IPS-18c (cell line): ENCODE data around the gene LCA5L.
"Not testable (repeated sequence)": the region's sequence is repeated elsewhere in the genome, so short reads cannot be mapped to it uniquely, and the experiment has no call there.

ENCODE experiments used
- H3K4me3 ChIP-seq: 2 replicates; pipeline ENCODE4 v1.7.0; 2013; ENCODE audit warnings: low read depth, mild to moderate bottlenecking, low read length, moderate library complexity; ENCODE audit not compliant: insufficient read depth
- H3K9me3 ChIP-seq: one replicate; pipeline ENCODE4 v1.6.1; 2013; ENCODE audit warnings: mild to moderate bottlenecking, low read length, moderate library complexity; ENCODE audit not compliant: control insufficient read depth, insufficient read depth

The LCA5L gene

GRCh38 chr21:39377444-39378050, 68.0 kb downstream of the LCA5L start:
- Histone ChIP-seq H3K9me3 (no peaks in the 10 kb centered on the region), H3K4me3 (no peak overlapping the region)

DNA sequence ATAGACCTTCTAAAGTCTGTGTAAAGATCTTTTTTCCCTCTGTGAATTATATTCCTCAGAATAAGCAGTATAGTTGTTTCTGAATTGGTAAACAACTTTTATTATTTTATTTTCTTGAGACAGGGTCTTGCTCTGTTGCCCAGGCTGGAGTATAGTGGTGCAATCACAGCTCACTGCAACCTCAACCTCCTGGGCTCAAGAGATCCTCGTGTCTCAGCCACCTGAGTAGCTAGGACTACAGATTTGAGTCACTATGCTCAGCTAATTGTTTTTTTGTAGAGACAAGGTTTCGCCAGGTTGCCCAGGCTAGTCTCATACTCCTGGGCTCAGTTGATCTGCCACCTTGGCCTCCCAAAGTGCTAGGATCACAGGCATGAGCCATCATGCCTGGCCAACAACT, 70.1 kb downstream of the LCA5L start:
- Histone ChIP-seq H3K4me3 (no peak overlapping the region), H3K9me3 (no peaks in the 10 kb centered on the region)

DNA sequence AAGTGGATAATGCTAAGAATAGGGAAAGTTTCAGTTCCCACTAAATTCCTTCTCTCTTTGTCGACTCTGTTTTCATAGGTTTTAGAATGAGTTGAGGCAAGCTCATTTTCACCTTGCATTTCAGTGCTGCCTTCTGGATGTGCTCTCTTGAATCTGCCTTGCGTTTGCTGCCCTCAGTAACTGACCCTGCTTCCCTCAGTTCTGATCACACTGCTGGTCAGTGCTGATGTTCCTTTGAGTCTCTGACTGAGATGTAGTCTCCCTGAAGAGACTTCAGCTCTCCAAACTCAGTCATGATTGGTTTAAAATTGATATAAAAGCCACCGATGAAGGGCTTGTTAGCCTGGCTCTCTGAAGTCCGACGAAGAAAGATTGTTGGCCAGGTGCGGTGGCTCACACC, 71.5 kb downstream of the LCA5L start:
- Histone ChIP-seq H3K9me3 (no peaks in the 10 kb centered on the region), H3K4me3 (no peak overlapping the region)

DNA sequence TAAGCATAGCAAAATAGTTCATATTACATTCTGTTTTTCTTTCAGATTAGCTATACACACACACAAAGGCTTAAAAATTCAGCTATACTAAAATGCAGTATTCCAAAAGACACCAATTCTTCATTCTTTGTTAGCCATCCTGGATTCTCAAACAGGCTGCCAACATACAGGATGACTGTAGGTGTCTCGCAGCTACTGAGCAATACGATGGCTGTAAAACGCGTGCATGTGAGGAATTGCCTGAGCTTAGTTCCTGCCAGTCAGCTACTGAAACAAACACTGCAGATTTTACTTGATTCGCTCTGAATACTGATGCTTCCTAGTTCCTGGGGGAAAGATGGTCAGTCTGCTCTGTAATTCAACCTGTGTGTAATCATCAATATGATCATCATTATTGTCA, 71.9 kb downstream of the LCA5L start:
- Histone ChIP-seq H3K4me3 (no peak overlapping the region), H3K9me3 (no peaks in the 10 kb centered on the region)

GRCh38 chr21:39369896-39370288, 75.7 kb downstream of the LCA5L start:
- H3K4me3 ChIP-seq, H3K9me3 ChIP-seq: not testable (repeated sequence)

DNA sequence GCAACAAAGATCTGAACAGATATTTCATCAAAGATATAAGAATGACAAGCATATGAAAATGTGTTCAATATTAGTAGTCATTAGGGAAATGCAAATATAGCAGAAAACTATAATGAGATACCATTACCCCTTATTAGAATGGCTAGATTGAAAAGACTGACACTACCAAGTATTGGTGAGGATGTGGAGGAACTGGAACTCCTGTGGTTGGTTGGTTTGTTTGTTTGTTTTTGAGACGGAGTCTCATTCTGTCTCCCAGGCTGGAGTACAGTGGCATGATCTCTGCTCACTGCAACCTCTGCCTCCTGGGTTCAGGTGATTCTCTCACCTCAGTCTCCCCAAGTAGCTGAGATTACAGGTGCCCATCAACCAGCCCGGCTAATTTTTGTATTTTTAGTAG, 77.8 kb downstream of the LCA5L start:
- no peak overlapping the region for H3K4me3 ChIP-seq
- H3K9me3 ChIP-seq = no peaks in the 10 kb centered on the region

DNA sequence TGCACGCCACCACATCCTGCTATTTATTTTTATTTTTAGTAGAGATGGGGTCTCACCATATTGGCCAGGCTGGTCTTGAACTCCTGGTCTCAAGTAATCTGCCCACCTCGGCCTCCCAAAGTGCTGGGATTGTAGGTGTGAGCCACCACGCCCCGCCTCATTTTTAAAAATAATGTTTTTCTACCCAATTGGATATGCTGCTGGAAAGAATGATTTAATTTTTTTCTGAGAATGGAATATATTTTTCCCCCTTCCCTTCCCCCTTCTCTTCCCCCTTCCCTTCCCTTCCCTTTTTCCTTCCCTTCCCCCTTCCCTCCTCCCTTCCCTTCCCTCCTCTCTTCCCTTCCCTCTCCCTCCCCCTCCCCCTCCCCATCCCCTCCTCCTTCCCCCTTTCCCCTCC, 79.0 kb downstream of the LCA5L start:
- Histone ChIP-seq H3K4me3 (no peak overlapping the region), H3K9me3 (peaks cover 2% of the 10 kb centered on the region)

- H3K4me3 ChIP-seq = no peak overlapping the region
- peaks cover 2% of the 10 kb centered on the region for H3K9me3 ChIP-seq
Observed at GRCh38 chr21:39364949-39365348, 80.6 kb downstream of the LCA5L start.

GRCh38 chr21:39363607-39364555, 81.7 kb downstream of the LCA5L start:
- Histone ChIP-seq H3K9me3 (peaks cover 2% of the 10 kb centered on the region), H3K4me3 (no peak overlapping the region)

- H3K9me3 ChIP-seq = peaks cover 2% of the 10 kb centered on the region
Observed at GRCh38 chr21:39362733-39363132, 82.8 kb downstream of the LCA5L start.

GRCh38 chr21:39359382-39359781, 86.2 kb downstream of the LCA5L start:
- peaks cover 2% of the 10 kb centered on the region for H3K9me3 ChIP-seq
- no peak overlapping the region for H3K4me3 ChIP-seq

More at GRCh38 chr21:39362733-39363132, 82.8 kb downstream of the LCA5L start:
- H3K4me3 ChIP-seq = no peak overlapping the region
